OCI-LY3 (cell line): Measurements from ENCODE around the gene SEPHS1.
"Not testable (repeated sequence)": the region's sequence is repeated elsewhere in the genome, so short reads cannot be mapped to it uniquely, and the experiment has no call there.

ENCODE experiments used
- H2AFZ ChIP-seq: fragments of 200-600, 300-600 bp; shearing (Covaris generic); 2 replicates; pipeline ENCODE4 v1.6.0; 2014; ENCODE audit warnings: antibody characterized with exemption, low read depth, low read length
- H3K27ac ChIP-seq: fragments of 200-600, 300-600 bp; sonication (generic); 2 replicates; pipeline ENCODE4 v1.5.1; 2014; ENCODE audit warnings: mild to moderate bottlenecking, low read length, moderate library complexity, mixed read lengths
- H3K27me3 ChIP-seq: fragments of 200-600, 300-600 bp; sonication (generic); 2 replicates; pipeline ENCODE4 v1.6.1; 2014; ENCODE audit warnings: low read depth, low read length, mixed read lengths
- H3K36me3 ChIP-seq: fragments of 200-600, 300-600 bp; sonication (generic); replicated peaks from 2 replicates; pipeline ENCODE3; 2014; ENCODE audit warnings: low read depth, low read length, mixed read lengths
- H3K4me1 ChIP-seq: fragments of 300-600, 200-600 bp; sonication (generic); 2 replicates; pipeline ENCODE4 v1.6.1; 2014; ENCODE audit warnings: low read length, mixed read lengths
- H3K4me2 ChIP-seq: fragments of 200-600, 300-600 bp; sonication (generic); 2 replicates; pipeline ENCODE4 v1.6.1; 2014; ENCODE audit warnings: low read length, mixed read lengths
- H3K4me3 ChIP-seq: fragments of 300-600, 200-600 bp; sonication (generic); 2 replicates; pipeline ENCODE4 v1.5.1; 2014; ENCODE audit warnings: antibody characterized with exemption, mild to moderate bottlenecking, low read length, moderate library complexity
- H3K79me2 ChIP-seq: fragments of 300-600, 200-600 bp; shearing (Covaris generic); 2 replicates; pipeline ENCODE4 v1.6.1; 2014; ENCODE audit warnings: mild to moderate bottlenecking, low read length, mixed read lengths
- H3K9ac ChIP-seq: fragments of 300-600, 200-600 bp; shearing (Covaris generic); 2 replicates; pipeline ENCODE4 v1.6.0; 2014; ENCODE audit warnings: mild to moderate bottlenecking, low read length, moderate library complexity
- H3K9me3 ChIP-seq: fragments of 200-600, 300-600 bp; shearing (Covaris generic); 2 replicates; pipeline ENCODE4 v1.6.1; 2014; ENCODE audit warnings: low read length, mixed read lengths; ENCODE audit not compliant: insufficient read depth
- H4K20me1 ChIP-seq: fragments of 200-600, 300-600 bp; sonication (generic); 2 replicates; pipeline ENCODE4 v1.6.1; 2016; ENCODE audit warnings: low read length, mixed read lengths; ENCODE audit not compliant: insufficient read depth
- CTCF ChIP-seq: fragments of 200-600, 300-600 bp; sonication (generic); IDR thresholded peaks from 2 replicates; pipeline ENCODE4 v1.5.1; 2014; ENCODE audit warnings: antibody characterized with exemption, low read length, low read depth
- EZH2phosphoT487 ChIP-seq: fragments of 200-600 bp; shearing (Covaris generic); IDR thresholded peaks from 2 replicates; pipeline ENCODE4 v1.6.1; 2018; ENCODE audit warnings: antibody characterized with exemption, mixed run types, low read depth

Gene SEPHS1

GRCh38 chr10:13291061-13291460 lies 57.0 kb downstream of the SEPHS1 start:
- H3K4me2 ChIP-seq: no peak overlapping the region
- H3K9me3 ChIP-seq: no peaks in the 10 kb centered on the region
- H3K4me1 ChIP-seq: peaks cover 12% of the 10 kb centered on the region
- H3K27ac ChIP-seq: no peak overlapping the region
- no peaks in the 10 kb centered on the region for H3K79me2 ChIP-seq
- TF ChIP-seq EZH2phosphoT487 (no peak), CTCF (no peak)
- no peak overlapping the region for H3K4me3 ChIP-seq
- H3K27me3 ChIP-seq: no peaks in the 10 kb centered on the region
- H3K9ac ChIP-seq: no peak overlapping the region
- H2AFZ ChIP-seq: no peak overlapping the region
- no peaks in the 10 kb centered on the region for H4K20me1 ChIP-seq
- peaks cover 9% of the 10 kb centered on the region for H3K36me3 ChIP-seq

GRCh38 chr10:13284050-13284449 lies 64.0 kb downstream of the SEPHS1 start:
- Histone ChIP-seq H3K27ac (no peak overlapping the region), H3K27me3 (no peaks in the 10 kb centered on the region), H3K4me2 (no peak overlapping the region), H2AFZ (no peak overlapping the region), H3K36me3 (peaks cover 9% of the 10 kb centered on the region), H3K4me3 (no peak overlapping the region), H4K20me1 (no peaks in the 10 kb centered on the region), H3K4me1 (peaks cover 22% of the 10 kb centered on the region), H3K79me2 (no peaks in the 10 kb centered on the region), H3K9me3 (no peaks in the 10 kb centered on the region), H3K9ac (no peak overlapping the region)
- TF ChIP-seq EZH2phosphoT487 (no peak), CTCF (no peak)

GRCh38 chr10:13282348-13282747 lies 65.7 kb downstream of the SEPHS1 start:
- not testable (repeated sequence) for H3K4me1 ChIP-seq, H3K79me2 ChIP-seq, H3K4me3 ChIP-seq, H2AFZ ChIP-seq, H3K9ac ChIP-seq, H3K9me3 ChIP-seq, H3K4me2 ChIP-seq, H3K27me3 ChIP-seq, H3K36me3 ChIP-seq, H4K20me1 ChIP-seq, H3K27ac ChIP-seq

GRCh38 chr10:13276749-13277365 lies 71.2 kb downstream of the SEPHS1 start:
- H3K4me1 ChIP-seq: peaks cover 8% of the 10 kb centered on the region
- H3K4me2 ChIP-seq: no peak overlapping the region
- H3K27ac ChIP-seq: no peak overlapping the region
- H3K36me3 ChIP-seq: no peaks in the 10 kb centered on the region
- H3K9me3 ChIP-seq: no peaks in the 10 kb centered on the region
- H3K79me2 ChIP-seq: no peaks in the 10 kb centered on the region
- no peak overlapping the region for H2AFZ ChIP-seq
- no peak overlapping the region for H3K4me3 ChIP-seq
- TF ChIP-seq EZH2phosphoT487 (no peak), CTCF (no peak)
- no peaks in the 10 kb centered on the region for H3K27me3 ChIP-seq
- no peaks in the 10 kb centered on the region for H4K20me1 ChIP-seq
- no peak overlapping the region for H3K9ac ChIP-seq

- H4K20me1 ChIP-seq, H3K9me3 ChIP-seq, H3K36me3 ChIP-seq, H3K4me3 ChIP-seq, H3K27ac ChIP-seq, H3K9ac ChIP-seq, H3K4me2 ChIP-seq, H2AFZ ChIP-seq, H3K79me2 ChIP-seq, H3K27me3 ChIP-seq: not testable (repeated sequence)
- H3K4me1 ChIP-seq: peaks cover 15% of the 10 kb centered on the region
Measured at GRCh38 chr10:13276146-13276545, 71.9 kb downstream of the SEPHS1 start.
